Stimulated activated effector memory CD8-positive, alpha-beta T cell treated with anti-CD3 and anti-CD28 coated beads, Interleukin-12 subunit alpha, Interleukin-12 subunit beta, amount 100 ng/mL, for 72 hours (primary cell): ENCODE data around the gene DNAH11.
"Not testable (repeated sequence)": the region's sequence is repeated elsewhere in the genome, so short reads cannot be mapped to it uniquely, and the experiment has no call there.

Source experiments
- ATAC-seq: fragments of 150-1000 bp; cut with Tn5 transposase; 2 replicates; pipeline ENCODE4 v1.10.0; 2021
- DNase-seq, 2 donors: peaks; one replicate each; pipeline ENCODE4 v3.0.0; 2021 to 2022; ENCODE audit warnings: low spot score in 2 of 2
- H3K27ac Mint-ChIP-seq: one replicate; pipeline ENCODE4 v1.8.0; 2022; ENCODE audit warnings: mild to moderate bottlenecking, mixed read lengths
- H3K36me3 Mint-ChIP-seq: one replicate; pipeline ENCODE4 v1.8.0; 2022; ENCODE audit warnings: mild to moderate bottlenecking, mixed read lengths
- H3K4me1 Mint-ChIP-seq: one replicate; pipeline ENCODE4 v1.8.0; 2022; ENCODE audit warnings: mixed read lengths
- H3K4me3 Mint-ChIP-seq: one replicate; pipeline ENCODE4 v1.8.0; 2022; ENCODE audit warnings: mild to moderate bottlenecking, mixed read lengths
- H3K9me3 Mint-ChIP-seq: one replicate; pipeline ENCODE4 v1.8.0; 2022; ENCODE audit warnings: mixed read lengths

The DNAH11 gene

GRCh38 chr7:21542891-21543527 is at the start of gene DNAH11:
Gene DNAH11 (plus strand): TSS chr7:21543039. CDS start chr7:21543246, 207 bp downstream.
- Mint-ChIP-seq H3K4me1 (peaks cover 13% of the 10 kb centered on the region), H3K9me3 (no peaks in the 10 kb centered on the region), H3K27ac (no peak within 1 kb of the TSS), H3K36me3 (no peaks in the 10 kb centered on the region), H3K4me3 (peak within 1 kb of the TSS; percentile 66)
- ATAC-seq (peak; percentile 87), DNase-seq (peak in 1 of 2 donors; percentile 50)

- Mint-ChIP-seq H3K4me3 (no peak overlapping the region), H3K27ac (no peak overlapping the region), H3K36me3 (peaks cover 24% of the 10 kb centered on the region), H3K9me3 (peaks cover 18% of the 10 kb centered on the region), H3K4me1 (peaks cover 5% of the 10 kb centered on the region)
- DNase-seq (no peak), ATAC-seq (no peak)
Measured at GRCh38 chr7:21495731-21496130, 47.1 kb upstream of the DNAH11 start.

DNA sequence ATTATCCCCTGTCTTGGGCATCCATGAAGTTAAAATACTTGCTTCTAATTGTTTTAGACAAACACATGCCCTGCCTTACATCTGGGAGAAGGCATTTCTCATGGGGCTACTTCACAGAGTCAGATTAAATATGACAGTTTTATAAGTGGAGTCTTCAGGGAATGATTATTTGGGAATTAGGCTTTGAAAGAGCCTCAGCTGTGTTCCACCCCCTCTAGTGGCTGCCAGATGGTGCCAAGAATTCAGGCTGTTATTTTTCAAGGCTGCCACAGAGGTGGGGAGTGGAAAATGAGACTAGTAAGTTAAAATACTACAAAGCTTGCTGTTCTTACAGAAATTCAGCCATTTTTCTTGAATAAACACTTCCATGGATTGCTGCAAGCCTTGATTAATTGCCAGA is 45.8 kb upstream of the DNAH11 start:
- ATAC-seq (no peak), DNase-seq (no peak)
- Mint-ChIP-seq H3K9me3 (peaks cover 6% of the 10 kb centered on the region), H3K4me3 (no peak overlapping the region), H3K4me1 (peaks cover 5% of the 10 kb centered on the region), H3K36me3 (peaks cover 12% of the 10 kb centered on the region), H3K27ac (no peak overlapping the region)

DNA sequence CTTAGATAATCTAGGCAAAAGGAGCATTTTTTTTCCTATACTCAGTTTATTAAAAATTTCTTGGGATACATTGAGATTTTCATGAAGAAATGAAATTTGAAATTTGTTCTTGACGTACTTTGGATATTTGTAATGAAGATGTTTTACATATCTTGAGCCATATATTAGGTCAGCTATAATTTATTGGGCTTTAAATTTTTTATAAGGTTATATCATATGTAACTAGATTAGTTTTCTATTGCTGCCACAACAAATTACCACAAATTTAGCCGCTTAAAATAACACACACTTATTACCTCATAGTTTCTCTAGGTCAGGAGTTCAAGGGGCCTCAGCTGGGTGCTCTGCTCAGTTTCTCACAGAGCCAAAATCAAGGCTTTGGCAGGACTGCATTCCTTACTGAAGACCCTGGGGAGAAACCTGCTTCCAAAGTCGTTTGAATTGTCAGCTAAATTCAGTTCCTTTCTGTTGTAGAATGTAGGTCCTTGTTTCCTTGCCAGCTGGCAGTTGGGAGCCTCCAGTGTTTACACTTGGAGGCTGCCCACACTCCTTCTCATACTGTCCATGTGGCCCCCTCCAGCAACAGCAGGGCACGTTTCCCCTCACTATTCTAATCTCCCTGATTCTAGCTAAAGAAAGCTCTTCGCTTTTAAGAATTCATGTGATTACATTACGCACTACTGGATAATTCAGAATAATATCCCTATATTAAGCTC is 42.6 kb upstream of the DNAH11 start:
- no peak overlapping the region for H3K27ac Mint-ChIP-seq
- ATAC-seq (no peak), DNase-seq (no peak)
- peaks cover 7% of the 10 kb centered on the region for H3K36me3 Mint-ChIP-seq
- no peak overlapping the region for H3K4me3 Mint-ChIP-seq
- peaks cover 3% of the 10 kb centered on the region for H3K9me3 Mint-ChIP-seq
- H3K4me1 Mint-ChIP-seq: peaks cover 19% of the 10 kb centered on the region

- DNase-seq (no peak), ATAC-seq (no peak)
- peaks cover 15% of the 10 kb centered on the region for H3K36me3 Mint-ChIP-seq
- H3K4me1 Mint-ChIP-seq: peaks cover 22% of the 10 kb centered on the region
- no peak overlapping the region for H3K4me3 Mint-ChIP-seq
- H3K27ac Mint-ChIP-seq: peak overlapping the region; percentile 68
- H3K9me3 Mint-ChIP-seq: peaks cover 13% of the 10 kb centered on the region
Measured at GRCh38 chr7:21504021-21504420, 38.8 kb upstream of the DNAH11 start.

GRCh38 chr7:21507627-21508343 is 35.1 kb upstream of the DNAH11 start:
- Mint-ChIP-seq H3K36me3 (peaks cover 53% of the 10 kb centered on the region), H3K4me3 (no peak overlapping the region), H3K9me3 (peaks cover 13% of the 10 kb centered on the region), H3K4me1 (peaks cover 16% of the 10 kb centered on the region), H3K27ac (peak overlapping the region; percentile 70)
- DNase-seq (peak in 1 of 2 donors; percentile 11), ATAC-seq (peak; percentile 37)

DNA sequence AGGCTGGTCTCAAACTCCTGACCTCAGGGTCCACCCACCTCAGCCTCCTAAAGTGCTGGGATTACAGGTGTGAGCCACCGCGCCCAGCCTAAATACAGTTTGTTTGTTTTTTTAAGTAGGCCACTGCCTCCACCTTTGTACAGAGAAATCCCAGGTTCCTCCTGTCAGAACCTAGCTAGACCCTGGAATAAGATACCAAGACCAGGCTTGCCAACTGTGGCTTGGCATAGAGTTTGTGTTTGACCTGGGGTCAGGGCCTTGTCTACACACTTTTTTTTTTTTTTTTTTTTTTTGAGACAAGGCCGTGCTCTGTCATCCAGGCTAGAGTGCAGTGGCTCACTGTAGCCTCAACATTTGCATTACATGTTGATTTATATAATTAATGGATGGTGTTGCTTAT is 34.3 kb upstream of the DNAH11 start:
- DNase-seq: no peak
- Mint-ChIP-seq H3K27ac (no peak overlapping the region), H3K9me3 (peaks cover 13% of the 10 kb centered on the region), H3K36me3 (peaks cover 58% of the 10 kb centered on the region), H3K4me3 (no peak overlapping the region), H3K4me1 (peaks cover 11% of the 10 kb centered on the region)
- ATAC-seq: no peak

GRCh38 chr7:21514062-21514461 is 28.8 kb upstream of the DNAH11 start:
- Mint-ChIP-seq H3K36me3 (peaks cover 50% of the 10 kb centered on the region), H3K4me1 (no peaks in the 10 kb centered on the region), H3K27ac (no peak overlapping the region), H3K4me3 (no peak overlapping the region), H3K9me3 (no peaks in the 10 kb centered on the region)
- DNase-seq (no peak), ATAC-seq (no peak)

DNA sequence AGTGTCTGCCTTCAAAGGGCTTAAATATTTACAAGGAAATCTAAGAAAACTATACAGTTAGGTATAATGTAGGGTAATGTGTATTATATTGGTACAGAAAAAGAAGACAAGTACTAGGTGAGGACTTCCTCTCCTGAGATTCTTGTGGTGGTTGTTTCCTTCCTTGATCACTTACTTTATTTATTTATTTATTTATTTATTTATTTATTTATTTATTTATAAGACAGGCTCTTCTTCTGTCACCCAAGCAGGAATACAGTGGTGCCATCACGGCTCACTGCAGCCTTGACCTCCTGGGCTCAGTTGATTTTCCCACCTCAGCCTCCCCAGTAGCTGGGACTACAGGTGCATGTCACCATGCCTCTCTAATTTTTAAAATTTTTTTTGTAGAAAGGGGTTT is 18.2 kb upstream of the DNAH11 start:
- DNase-seq (no peak), ATAC-seq (no peak)
- H3K36me3 Mint-ChIP-seq: no peaks in the 10 kb centered on the region
- H3K4me3 Mint-ChIP-seq: no peak overlapping the region
- H3K9me3 Mint-ChIP-seq: no peaks in the 10 kb centered on the region
- no peaks in the 10 kb centered on the region for H3K4me1 Mint-ChIP-seq
- H3K27ac Mint-ChIP-seq: no peak overlapping the region

- H3K4me1 Mint-ChIP-seq: no peaks in the 10 kb centered on the region
- no peak overlapping the region for H3K4me3 Mint-ChIP-seq
- H3K27ac Mint-ChIP-seq: no peak overlapping the region
- no peaks in the 10 kb centered on the region for H3K36me3 Mint-ChIP-seq
- no peaks in the 10 kb centered on the region for H3K9me3 Mint-ChIP-seq
- no peak for ATAC-seq
- no peak for DNase-seq
Measured at GRCh38 chr7:21526007-21526406, 16.8 kb upstream of the DNAH11 start.

- Mint-ChIP-seq H3K36me3 (no peaks in the 10 kb centered on the region), H3K4me3 (no peak overlapping the region), H3K27ac (no peak overlapping the region), H3K4me1 (no peaks in the 10 kb centered on the region), H3K9me3 (no peaks in the 10 kb centered on the region)
- no peak for DNase-seq
- no peak for ATAC-seq
Measured at GRCh38 chr7:21526448-21526847, 16.4 kb upstream of the DNAH11 start.

- H3K27ac Mint-ChIP-seq, ATAC-seq, H3K4me3 Mint-ChIP-seq, H3K4me1 Mint-ChIP-seq, H3K36me3 Mint-ChIP-seq, DNase-seq, H3K9me3 Mint-ChIP-seq: not testable (repeated sequence)
Measured at GRCh38 chr7:21532485-21532884, 10.4 kb upstream of the DNAH11 start.

DNA sequence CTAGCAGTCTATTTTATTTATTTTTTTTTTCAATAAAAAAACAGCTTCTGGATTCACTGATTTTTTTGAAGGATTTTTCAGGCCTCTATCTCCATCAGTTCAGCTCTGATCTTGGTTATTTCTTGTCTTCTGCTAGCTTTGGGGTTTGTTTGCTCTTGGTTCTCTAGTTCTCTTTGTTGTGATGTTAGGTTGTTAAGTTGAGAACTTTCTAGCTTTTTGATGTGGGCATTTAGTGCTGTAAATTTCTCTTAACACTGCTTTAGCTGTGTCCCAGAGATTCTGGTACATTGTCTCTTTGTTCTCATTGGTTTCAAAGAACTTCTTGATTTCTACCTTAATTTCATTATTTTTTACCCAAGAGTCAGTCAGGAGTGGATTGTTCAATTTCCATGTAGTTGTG is 9.2 kb upstream of the DNAH11 start:
- not testable (repeated sequence) for DNase-seq, H3K36me3 Mint-ChIP-seq, H3K9me3 Mint-ChIP-seq, ATAC-seq, H3K4me1 Mint-ChIP-seq, H3K27ac Mint-ChIP-seq, H3K4me3 Mint-ChIP-seq

DNA sequence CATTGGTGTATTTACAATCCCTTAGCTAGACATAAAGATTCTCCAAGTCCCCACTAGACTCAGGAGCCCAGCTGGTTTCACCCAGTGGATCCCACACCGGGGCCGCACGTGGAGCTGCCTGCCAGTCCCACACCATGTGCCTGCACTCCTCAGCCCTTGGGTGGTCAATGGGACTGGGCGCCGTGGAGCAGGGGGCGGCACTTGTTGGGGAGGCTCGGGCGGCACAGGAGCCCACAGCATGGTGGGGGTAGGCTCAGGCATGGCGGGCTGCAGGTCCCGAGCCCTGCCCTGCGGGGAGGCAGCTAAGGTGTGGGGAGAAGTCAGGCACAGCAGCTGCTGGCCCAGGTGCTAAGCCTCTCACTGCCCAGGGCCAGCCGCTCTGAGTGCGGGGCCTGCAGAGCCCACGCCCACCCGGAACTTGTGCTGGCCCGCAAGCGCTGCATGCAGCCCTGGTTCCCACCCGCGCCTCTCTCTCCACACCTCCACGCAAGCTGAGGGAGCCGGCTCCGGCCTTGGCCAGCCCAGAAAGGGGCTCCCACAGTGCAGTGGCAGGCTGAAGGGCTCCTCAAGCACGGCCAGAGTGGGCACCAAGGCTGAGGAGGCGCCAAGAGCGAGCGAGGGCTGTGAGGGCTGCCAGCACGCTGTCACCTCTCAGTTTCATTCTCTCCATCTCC is 6.3 kb upstream of the DNAH11 start:
- H3K4me3 Mint-ChIP-seq, H3K4me1 Mint-ChIP-seq, H3K27ac Mint-ChIP-seq, H3K36me3 Mint-ChIP-seq, H3K9me3 Mint-ChIP-seq, ATAC-seq, DNase-seq: not testable (repeated sequence)

- H3K27ac Mint-ChIP-seq: no peak overlapping the region
- peaks cover 10% of the 10 kb centered on the region for H3K4me1 Mint-ChIP-seq
- no peak for DNase-seq
- no peaks in the 10 kb centered on the region for H3K36me3 Mint-ChIP-seq
- no peak for ATAC-seq
- H3K4me3 Mint-ChIP-seq: no peak overlapping the region
- H3K9me3 Mint-ChIP-seq: no peaks in the 10 kb centered on the region
Measured at GRCh38 chr7:21538936-21539495, 3.8 kb upstream of the DNAH11 start.
